ENCODE data around the gene ARL4A.

DNA sequence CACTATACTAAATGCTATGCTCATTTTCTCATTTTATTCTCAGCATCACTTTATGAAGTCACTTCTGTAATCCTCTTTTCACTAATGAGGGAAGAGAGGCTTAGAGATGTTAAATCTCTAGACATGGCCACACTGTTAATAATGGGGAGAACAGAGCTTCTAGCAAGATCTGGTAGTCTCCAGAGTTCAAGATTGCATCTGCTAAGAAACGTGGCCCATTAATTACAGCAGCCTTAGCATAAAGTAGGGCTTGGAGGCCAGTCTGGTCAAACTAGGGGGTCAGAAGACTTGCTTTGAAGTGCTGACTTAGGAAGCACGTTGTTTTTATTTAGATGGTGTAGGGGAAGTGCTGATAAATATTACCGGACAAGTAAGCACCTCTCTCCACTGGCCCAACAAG is 29.3 kb downstream of the ARL4A start:
- TF ChIP-seq POLR2A (IDR thresholded peaks at IDR 0.05; ENCODE audit: low read depth, low read length) (no peak), EZH2 (IDR thresholded peaks at IDR 0.05; ENCODE audit: borderline replicate concordance, control insufficient read depth, low read depth, low read length) (no peak), SREBF2 (IDR thresholded peaks at IDR 0.05; ENCODE audit: low read length) (no peak), BACH1 (IDR thresholded peaks at IDR 0.05; ENCODE audit: borderline replicate concordance) (no peak), SMC3 (IDR thresholded peaks at IDR 0.05; ENCODE audit: borderline replicate concordance, low read length) (no peak)
- TF ChIP-seq, protein P1, sequence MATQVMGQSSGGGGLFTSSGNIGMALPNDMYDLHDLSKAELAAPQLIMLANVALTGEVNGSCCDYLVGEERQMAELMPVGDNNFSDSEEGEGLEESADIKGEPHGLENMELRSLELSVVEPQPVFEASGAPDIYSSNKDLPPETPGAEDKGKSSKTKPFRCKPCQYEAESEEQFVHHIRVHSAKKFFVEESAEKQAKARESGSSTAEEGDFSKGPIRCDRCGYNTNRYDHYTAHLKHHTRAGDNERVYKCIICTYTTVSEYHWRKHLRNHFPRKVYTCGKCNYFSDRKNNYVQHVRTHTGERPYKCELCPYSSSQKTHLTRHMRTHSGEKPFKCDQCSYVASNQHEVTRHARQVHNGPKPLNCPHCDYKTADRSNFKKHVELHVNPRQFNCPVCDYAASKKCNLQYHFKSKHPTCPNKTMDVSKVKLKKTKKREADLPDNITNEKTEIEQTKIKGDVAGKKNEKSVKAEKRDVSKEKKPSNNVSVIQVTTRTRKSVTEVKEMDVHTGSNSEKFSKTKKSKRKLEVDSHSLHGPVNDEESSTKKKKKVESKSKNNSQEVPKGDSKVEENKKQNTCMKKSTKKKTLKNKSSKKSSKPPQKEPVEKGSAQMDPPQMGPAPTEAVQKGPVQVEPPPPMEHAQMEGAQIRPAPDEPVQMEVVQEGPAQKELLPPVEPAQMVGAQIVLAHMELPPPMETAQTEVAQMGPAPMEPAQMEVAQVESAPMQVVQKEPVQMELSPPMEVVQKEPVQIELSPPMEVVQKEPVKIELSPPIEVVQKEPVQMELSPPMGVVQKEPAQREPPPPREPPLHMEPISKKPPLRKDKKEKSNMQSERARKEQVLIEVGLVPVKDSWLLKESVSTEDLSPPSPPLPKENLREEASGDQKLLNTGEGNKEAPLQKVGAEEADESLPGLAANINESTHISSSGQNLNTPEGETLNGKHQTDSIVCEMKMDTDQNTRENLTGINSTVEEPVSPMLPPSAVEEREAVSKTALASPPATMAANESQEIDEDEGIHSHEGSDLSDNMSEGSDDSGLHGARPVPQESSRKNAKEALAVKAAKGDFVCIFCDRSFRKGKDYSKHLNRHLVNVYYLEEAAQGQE (IDR thresholded peaks at IDR 0.05; ENCODE audit: low read depth, low read length), result no peak
- TF ChIP-seq, protein P2, sequence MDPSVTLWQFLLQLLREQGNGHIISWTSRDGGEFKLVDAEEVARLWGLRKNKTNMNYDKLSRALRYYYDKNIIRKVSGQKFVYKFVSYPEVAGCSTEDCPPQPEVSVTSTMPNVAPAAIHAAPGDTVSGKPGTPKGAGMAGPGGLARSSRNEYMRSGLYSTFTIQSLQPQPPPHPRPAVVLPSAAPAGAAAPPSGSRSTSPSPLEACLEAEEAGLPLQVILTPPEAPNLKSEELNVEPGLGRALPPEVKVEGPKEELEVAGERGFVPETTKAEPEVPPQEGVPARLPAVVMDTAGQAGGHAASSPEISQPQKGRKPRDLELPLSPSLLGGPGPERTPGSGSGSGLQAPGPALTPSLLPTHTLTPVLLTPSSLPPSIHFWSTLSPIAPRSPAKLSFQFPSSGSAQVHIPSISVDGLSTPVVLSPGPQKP (IDR thresholded peaks at IDR 0.05; ENCODE audit: low read depth, low read length), result no peak
- TF ChIP-seq, protein P3, sequence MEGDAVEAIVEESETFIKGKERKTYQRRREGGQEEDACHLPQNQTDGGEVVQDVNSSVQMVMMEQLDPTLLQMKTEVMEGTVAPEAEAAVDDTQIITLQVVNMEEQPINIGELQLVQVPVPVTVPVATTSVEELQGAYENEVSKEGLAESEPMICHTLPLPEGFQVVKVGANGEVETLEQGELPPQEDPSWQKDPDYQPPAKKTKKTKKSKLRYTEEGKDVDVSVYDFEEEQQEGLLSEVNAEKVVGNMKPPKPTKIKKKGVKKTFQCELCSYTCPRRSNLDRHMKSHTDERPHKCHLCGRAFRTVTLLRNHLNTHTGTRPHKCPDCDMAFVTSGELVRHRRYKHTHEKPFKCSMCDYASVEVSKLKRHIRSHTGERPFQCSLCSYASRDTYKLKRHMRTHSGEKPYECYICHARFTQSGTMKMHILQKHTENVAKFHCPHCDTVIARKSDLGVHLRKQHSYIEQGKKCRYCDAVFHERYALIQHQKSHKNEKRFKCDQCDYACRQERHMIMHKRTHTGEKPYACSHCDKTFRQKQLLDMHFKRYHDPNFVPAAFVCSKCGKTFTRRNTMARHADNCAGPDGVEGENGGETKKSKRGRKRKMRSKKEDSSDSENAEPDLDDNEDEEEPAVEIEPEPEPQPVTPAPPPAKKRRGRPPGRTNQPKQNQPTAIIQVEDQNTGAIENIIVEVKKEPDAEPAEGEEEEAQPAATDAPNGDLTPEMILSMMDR (IDR thresholded peaks at IDR 0.05 in 2 of 3, conservative IDR thresholded peaks at IDR 0.05 in 1 of 3; ENCODE audit: control insufficient read depth in 2 of 3, extremely low read depth in 1 of 3, insufficient read depth in 1 of 3, low read depth in 3 of 3, low read length in 3 of 3), result no peak
- TF ChIP-seq, protein P4, sequence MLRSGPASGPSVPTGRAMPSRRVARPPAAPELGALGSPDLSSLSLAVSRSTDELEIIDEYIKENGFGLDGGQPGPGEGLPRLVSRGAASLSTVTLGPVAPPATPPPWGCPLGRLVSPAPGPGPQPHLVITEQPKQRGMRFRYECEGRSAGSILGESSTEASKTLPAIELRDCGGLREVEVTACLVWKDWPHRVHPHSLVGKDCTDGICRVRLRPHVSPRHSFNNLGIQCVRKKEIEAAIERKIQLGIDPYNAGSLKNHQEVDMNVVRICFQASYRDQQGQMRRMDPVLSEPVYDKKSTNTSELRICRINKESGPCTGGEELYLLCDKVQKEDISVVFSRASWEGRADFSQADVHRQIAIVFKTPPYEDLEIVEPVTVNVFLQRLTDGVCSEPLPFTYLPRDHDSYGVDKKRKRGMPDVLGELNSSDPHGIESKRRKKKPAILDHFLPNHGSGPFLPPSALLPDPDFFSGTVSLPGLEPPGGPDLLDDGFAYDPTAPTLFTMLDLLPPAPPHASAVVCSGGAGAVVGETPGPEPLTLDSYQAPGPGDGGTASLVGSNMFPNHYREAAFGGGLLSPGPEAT (IDR thresholded peaks at IDR 0.05; ENCODE audit: low read depth), result no peak
